B cell (primary cell): Measurements from ENCODE around the gene CYTIP.

Source experiments
- CTCF ChIP-seq: fragments of 200-600 bp; IDR thresholded peaks from one replicate; pipeline ENCODE4 v1.8.0; 2022; ENCODE audit warnings: antibody characterized with exemption, mild to moderate bottlenecking
- EZH2 ChIP-seq: IDR thresholded peaks from 2 replicates; pipeline ENCODE4 v1.6.1; 2012; ENCODE audit warnings: borderline replicate concordance, low read depth, mild to moderate bottlenecking, moderate library complexity, low read length; ENCODE audit not compliant: insufficient read depth, poor library complexity, severe bottlenecking

GRCh38 chr2:157419031-157419575 lies 24.8 kb downstream of the CYTIP start:
- no peak for TF ChIP-seq EZH2
- TF ChIP-seq CTCF, result no peak
